ENCODE measurements around the gene TCAP. TPM values are rescaled to one million over a fixed set of nuclear protein-coding genes. Genes with fewer than 3 reads are reported as not detected.

The TCAP gene
- total RNA-seq, 2 experiments from 2014 or later, result 1.1 to 1.3 TPM

DNA sequence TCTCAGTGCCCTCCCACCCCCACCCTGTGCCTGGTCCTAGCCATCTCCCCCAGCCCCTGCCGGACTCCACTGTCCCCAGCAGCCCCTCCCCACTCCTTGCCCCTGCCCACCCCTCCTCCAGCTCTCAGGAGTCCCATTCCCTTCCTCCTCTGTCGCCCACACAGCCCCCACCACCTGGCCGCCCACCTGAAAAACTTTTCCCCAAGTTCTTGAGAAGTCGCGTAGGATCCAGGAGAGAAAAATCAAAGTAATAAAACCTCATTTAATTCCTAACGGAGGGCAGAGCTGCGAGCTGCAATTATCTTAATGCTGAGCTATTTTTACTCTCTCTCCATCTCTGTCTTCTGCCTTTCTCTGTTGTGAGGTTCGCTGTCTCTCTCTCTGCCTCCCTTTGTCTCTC lies 40.8 kb upstream of the TCAP start:
- Mint-ChIP-seq H3K27me3 (peaks cover 33% of the 10 kb centered on the region), H3K9me3 (ENCODE audit: low read depth) (no peaks in the 10 kb centered on the region), H3K4me3 (no peak overlapping the region), H3K27ac (no peak overlapping the region), H3K36me3 (no peaks in the 10 kb centered on the region), H3K4me1 (peaks cover 21% of the 10 kb centered on the region)
- DNase-seq (no peak), ATAC-seq (no peak)
- CTCF ChIA-PET, result interaction anchor here (0.8 to 17.8 kb wide), 13 partner anchors 10 to 403 kb away, joined by 3 to 307 read pairs (median 13); partner anchors contain the start of genes MIEN1, PNMT, STARD3 and TCAP

DNA sequence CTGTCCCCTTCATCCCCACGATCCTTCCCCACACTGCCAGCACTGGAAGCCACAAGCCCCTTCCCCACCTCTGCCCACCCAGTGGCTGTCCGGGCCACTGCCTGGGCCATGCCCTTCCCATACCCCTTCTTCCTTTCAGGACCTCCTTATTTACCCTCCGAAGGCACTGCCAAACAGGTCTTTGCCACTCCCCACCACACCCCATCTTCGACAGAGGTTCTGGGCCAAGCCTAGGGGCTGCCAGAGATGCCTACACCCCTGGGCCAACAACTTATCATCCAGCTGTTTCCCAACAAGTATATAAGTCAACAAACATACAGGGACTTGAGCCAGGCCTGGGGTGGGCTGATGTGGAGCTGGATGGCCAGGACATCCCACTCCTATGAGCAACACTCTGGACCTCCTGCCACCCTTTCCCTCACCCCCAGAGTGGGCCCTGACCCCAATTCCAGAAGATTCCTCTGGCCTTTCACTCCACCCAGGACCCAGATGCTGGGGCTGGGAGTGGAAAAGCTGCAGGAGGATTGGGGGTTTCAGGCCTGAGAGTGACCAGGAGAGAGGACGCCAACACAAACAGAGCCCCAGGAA lies 39.9 kb upstream of the TCAP start:
- no peak for ATAC-seq
- no peak for DNase-seq
- CTCF ChIA-PET, result interaction anchor here (0.8 to 17.8 kb wide), 10 partner anchors 9 to 130 kb away, joined by 3 to 307 read pairs (median 14); partner anchors contain the start of genes MIEN1, PNMT, STARD3 and TCAP
- Mint-ChIP-seq H3K27ac (no peak overlapping the region), H3K36me3 (no peaks in the 10 kb centered on the region), H3K4me3 (no peak overlapping the region), H3K4me1 (peaks cover 21% of the 10 kb centered on the region), H3K27me3 (peaks cover 32% of the 10 kb centered on the region), H3K9me3 (ENCODE audit: low read depth) (no peaks in the 10 kb centered on the region)

- CTCF ChIA-PET, result interaction anchor here (1.0 to 17.8 kb wide), 6 partner anchors 8 to 127 kb away, joined by 3 to 307 read pairs (median 115); partner anchors contain the start of genes PNMT, STARD3 and TCAP
- H3K36me3 Mint-ChIP-seq, result no peaks in the 10 kb centered on the region
- DNase-seq (no peak), ATAC-seq (no peak)
- H3K4me1 Mint-ChIP-seq, result peaks cover 26% of the 10 kb centered on the region
- no peaks in the 10 kb centered on the region for H3K9me3 Mint-ChIP-seq (ENCODE audit: low read depth)
- H3K27me3 Mint-ChIP-seq, result peaks cover 38% of the 10 kb centered on the region
- no peak within 1 kb of the TSS for H3K4me3 Mint-ChIP-seq
- no peak within 1 kb of the TSS for H3K27ac Mint-ChIP-seq
These were observed 38.7 kb upstream of the TCAP start, which contains the start of gene PPP1R1B for GRCh38 chr17:39626171-39627046. PPP1R1B (plus strand) TSS chr17:39626952; CDS start chr17:39627393, 441 bp downstream.

DNA sequence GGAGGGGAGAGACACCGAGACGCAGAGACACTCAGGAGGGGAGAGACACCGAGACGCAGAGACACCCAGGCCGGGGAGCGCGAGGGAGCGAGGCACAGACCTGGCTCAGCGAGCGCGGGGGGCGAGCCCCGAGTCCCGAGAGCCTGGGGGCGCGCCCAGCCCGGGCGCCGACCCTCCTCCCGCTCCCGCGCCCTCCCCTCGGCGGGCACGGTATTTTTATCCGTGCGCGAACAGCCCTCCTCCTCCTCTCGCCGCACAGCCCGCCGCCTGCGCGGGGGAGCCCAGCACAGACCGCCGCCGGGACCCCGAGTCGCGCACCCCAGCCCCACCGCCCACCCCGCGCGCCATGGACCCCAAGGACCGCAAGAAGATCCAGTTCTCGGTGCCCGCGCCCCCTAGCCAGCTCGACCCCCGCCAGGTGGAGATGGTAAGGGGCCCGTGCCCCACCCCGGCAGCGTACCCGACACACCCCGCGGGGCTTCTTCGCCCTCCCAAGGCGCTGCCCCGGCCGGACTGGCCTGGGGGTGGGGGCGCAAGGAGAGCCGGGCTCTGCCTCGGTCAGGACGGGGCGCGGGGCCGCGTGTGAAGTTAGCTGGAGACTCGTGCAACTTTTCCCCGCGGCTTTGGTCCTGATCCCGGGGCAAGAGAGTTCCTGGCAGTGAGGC lies 38.0 kb upstream of the TCAP start:
- Mint-ChIP-seq H3K27ac (no peak overlapping the region), H3K4me3 (no peak overlapping the region), H3K9me3 (ENCODE audit: low read depth) (no peaks in the 10 kb centered on the region), H3K4me1 (peaks cover 26% of the 10 kb centered on the region), H3K36me3 (no peaks in the 10 kb centered on the region), H3K27me3 (peaks cover 40% of the 10 kb centered on the region)
- no peak for ATAC-seq
- DNase-seq, result no peak
- CTCF ChIA-PET, result interaction anchor here (1.1 to 17.8 kb wide), 6 partner anchors 7 to 126 kb away, joined by 3 to 307 read pairs (median 116); partner anchors contain the start of genes MIEN1, PNMT, STARD3 and TCAP

DNA sequence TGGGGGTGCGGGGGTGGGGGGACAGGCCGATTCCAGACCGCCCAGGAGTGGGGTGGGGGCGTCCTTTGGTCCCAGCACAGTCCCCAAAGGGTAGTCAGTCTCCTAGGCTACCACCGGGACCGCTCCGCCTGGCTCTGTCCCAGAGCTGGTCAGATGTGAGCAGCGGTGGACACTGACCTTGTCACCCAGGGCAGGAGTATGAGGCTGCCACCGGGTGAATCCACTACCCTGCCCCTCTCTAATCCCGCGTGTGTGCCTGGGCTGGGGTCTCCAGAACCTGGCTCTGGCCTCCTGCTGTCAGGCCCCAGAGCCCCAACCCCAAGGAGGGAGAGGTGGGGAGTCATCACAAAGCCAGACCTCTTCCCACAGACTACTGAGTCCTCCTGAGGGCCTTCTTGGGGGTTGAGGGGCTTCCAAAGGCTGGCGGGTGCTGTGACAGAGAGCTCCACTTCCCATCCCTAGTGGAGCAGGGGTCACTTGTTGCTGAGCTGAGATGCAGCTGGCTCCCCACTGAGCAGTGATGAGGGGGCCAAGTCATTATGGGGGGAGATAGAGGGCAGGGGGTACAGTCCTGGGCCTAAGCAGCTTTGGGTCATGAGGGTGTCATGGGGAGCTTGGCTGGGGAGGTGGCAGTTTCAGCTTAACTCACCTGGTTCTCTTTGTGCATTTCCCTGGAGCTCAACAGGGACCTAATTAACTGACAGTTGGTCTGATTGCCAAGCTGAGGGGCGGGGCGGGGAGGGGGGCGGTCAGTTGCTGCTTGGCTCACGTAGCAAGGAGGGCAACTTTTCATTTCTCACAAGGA lies 37.2 kb upstream of the TCAP start:
- Mint-ChIP-seq H3K27ac (no peak overlapping the region), H3K36me3 (no peaks in the 10 kb centered on the region), H3K4me1 (peaks cover 18% of the 10 kb centered on the region), H3K27me3 (peaks cover 40% of the 10 kb centered on the region), H3K9me3 (ENCODE audit: low read depth) (no peaks in the 10 kb centered on the region), H3K4me3 (no peak overlapping the region)
- ATAC-seq (no peak), DNase-seq (no peak)
- CTCF ChIA-PET, result interaction anchor here (1.4 to 17.8 kb wide), 5 partner anchors 8 to 125 kb away, joined by 3 to 307 read pairs (median 227); partner anchors contain the start of genes MIEN1, PNMT, PPP1R1B and TCAP

GRCh38 chr17:39628655-39629493 lies 36.3 kb upstream of the TCAP start:
- no peaks in the 10 kb centered on the region for H3K9me3 Mint-ChIP-seq (ENCODE audit: low read depth)
- H3K36me3 Mint-ChIP-seq, result no peaks in the 10 kb centered on the region
- DNase-seq, result no peak
- peaks cover 40% of the 10 kb centered on the region for H3K27me3 Mint-ChIP-seq
- CTCF ChIA-PET, result interaction anchor here (1.8 to 17.8 kb wide), 4 partner anchors 8 to 101 kb away, joined by 6 to 307 read pairs (median 264); partner anchors contain the start of genes MIEN1, PNMT, PPP1R1B and TCAP
- H3K27ac Mint-ChIP-seq, result no peak overlapping the region
- H3K4me1 Mint-ChIP-seq, result peaks cover 9% of the 10 kb centered on the region
- ATAC-seq, result no peak
- no peak overlapping the region for H3K4me3 Mint-ChIP-seq

DNA sequence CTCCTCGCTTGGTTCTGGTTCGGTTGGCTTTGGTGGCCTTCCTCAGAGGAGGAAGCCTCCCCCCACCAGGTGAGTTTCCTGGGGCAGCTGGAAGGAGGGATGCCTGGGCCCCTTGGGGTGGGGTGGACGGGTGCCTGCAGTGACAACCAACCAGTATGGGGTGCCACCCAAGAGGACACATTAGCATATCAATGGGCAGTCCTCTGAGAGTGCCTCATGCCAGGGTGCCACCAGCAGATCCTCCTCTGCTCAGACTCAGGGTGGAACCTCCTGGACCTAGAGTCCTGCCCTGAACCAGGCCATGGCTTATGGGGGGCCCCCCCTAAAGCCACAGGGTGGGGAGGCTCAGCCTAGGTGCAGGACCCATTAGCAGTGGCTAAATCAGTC lies 35.7 kb upstream of the TCAP start:
- Mint-ChIP-seq H3K9me3 (ENCODE audit: low read depth) (no peaks in the 10 kb centered on the region), H3K27me3 (peaks cover 40% of the 10 kb centered on the region), H3K4me1 (peaks cover 7% of the 10 kb centered on the region), H3K27ac (no peak overlapping the region), H3K36me3 (no peaks in the 10 kb centered on the region), H3K4me3 (no peak overlapping the region)
- no peak for DNase-seq
- CTCF ChIA-PET, result interaction anchor here (12.9 to 17.8 kb wide), 2 partner anchors 9 to 20 kb away, joined by 300 to 307 read pairs; partner anchors contain the start of gene PPP1R1B
- ATAC-seq, result no peak

- H3K36me3 Mint-ChIP-seq, result no peaks in the 10 kb centered on the region
- peaks cover 7% of the 10 kb centered on the region for H3K4me1 Mint-ChIP-seq
- H3K27me3 Mint-ChIP-seq, result peaks cover 40% of the 10 kb centered on the region
- DNase-seq, result no peak
- no peak for ATAC-seq
- H3K9me3 Mint-ChIP-seq (ENCODE audit: low read depth), result no peaks in the 10 kb centered on the region
- H3K4me3 Mint-ChIP-seq, result no peak overlapping the region
- H3K27ac Mint-ChIP-seq, result no peak overlapping the region
- CTCF ChIA-PET, result interaction anchor here (12.9 to 17.8 kb wide), 2 partner anchors 9 to 20 kb away, joined by 300 to 307 read pairs; partner anchors contain the start of gene PPP1R1B
These were observed 35.3 kb upstream of the TCAP start for GRCh38 chr17:39629898-39630297.

DNA sequence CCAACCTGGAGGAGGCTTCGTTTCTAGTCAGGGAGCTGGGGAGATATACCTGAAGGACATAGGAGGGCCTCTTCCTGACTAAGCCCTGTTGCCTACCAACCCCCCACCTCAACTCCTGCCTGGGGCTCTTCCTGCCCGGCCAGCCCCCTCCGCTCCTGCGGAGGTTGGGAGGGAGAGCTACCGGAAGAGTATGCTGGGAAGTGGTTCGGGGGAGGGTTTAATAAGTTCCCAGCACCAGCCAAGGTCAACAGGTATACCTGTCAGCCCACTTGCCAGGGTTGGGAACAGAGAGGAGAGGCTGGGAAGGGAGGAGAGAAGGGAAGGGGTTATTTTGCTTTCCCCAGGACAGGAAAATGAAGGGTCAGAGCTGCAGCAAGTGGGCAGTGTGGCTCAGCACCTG lies 33.7 kb upstream of the TCAP start:
- Mint-ChIP-seq H3K27me3 (peaks cover 30% of the 10 kb centered on the region), H3K9me3 (ENCODE audit: low read depth) (no peaks in the 10 kb centered on the region), H3K4me1 (peaks cover 13% of the 10 kb centered on the region), H3K27ac (no peak overlapping the region), H3K36me3 (no peaks in the 10 kb centered on the region), H3K4me3 (no peak overlapping the region)
- no peak for ATAC-seq
- DNase-seq, result no peak
- CTCF ChIA-PET, result interaction anchor here (1.1 to 17.8 kb wide), 5 partner anchors 11 to 99 kb away, joined by 4 to 307 read pairs (median 4); partner anchors contain the start of genes MIEN1 and PPP1R1B

- no peaks in the 10 kb centered on the region for H3K9me3 Mint-ChIP-seq (ENCODE audit: low read depth)
- no peaks in the 10 kb centered on the region for H3K36me3 Mint-ChIP-seq
- CTCF ChIA-PET, result interaction anchor here (1.4 to 17.8 kb wide), 5 partner anchors 12 to 121 kb away, joined by 4 to 307 read pairs (median 13); partner anchors contain the start of gene PPP1R1B
- H3K27me3 Mint-ChIP-seq, result peaks cover 26% of the 10 kb centered on the region
- peaks cover 17% of the 10 kb centered on the region for H3K4me1 Mint-ChIP-seq
- ATAC-seq (no peak), DNase-seq (no peak)
- no peak overlapping the region for H3K27ac Mint-ChIP-seq
- no peak overlapping the region for H3K4me3 Mint-ChIP-seq
These were observed 32.8 kb upstream of the TCAP start for GRCh38 chr17:39632153-39632941.
